ENCODE measurements around the gene LSS.

Gene LSS

GRCh38 chr21:46212721-46213484 is 15.7 kb downstream of the LSS start:
- no peak for TF ChIP-seq CTCF (IDR thresholded peaks at IDR 0.05; ENCODE audit: low read depth, low read length)
- no peak for TF ChIP-seq MYC (IDR thresholded peaks at IDR 0.05; ENCODE audit: low read depth, low read length)
- TF ChIP-seq POLR2A (IDR thresholded peaks at IDR 0.05; ENCODE audit: extremely low read depth, insufficient read length), result no peak
- TF ChIP-seq MAX (IDR thresholded peaks at IDR 0.05; ENCODE audit: low read depth, low read length), result no peak
- H3K4me3 ChIP-seq (ENCODE audit: low read depth, low read length), result no peak overlapping the region

GRCh38 chr21:46211786-46212720 is 16.5 kb downstream of the LSS start:
- DNase-seq (ENCODE audit: low read depth), result no peak
- H3K4me3 ChIP-seq (ENCODE audit: low read depth, low read length), result no peak overlapping the region
- TF ChIP-seq MAX (IDR thresholded peaks at IDR 0.05; ENCODE audit: low read depth, low read length) (no peak), POLR2A (IDR thresholded peaks at IDR 0.05; ENCODE audit: extremely low read depth, insufficient read length) (no peak), MYC (IDR thresholded peaks at IDR 0.05; ENCODE audit: low read depth, low read length) (no peak), CTCF (IDR thresholded peaks at IDR 0.05; ENCODE audit: low read depth, low read length) (no peak)

More at GRCh38 chr21:46212721-46213484, 15.7 kb downstream of the LSS start:
- DNase-seq (ENCODE audit: low read depth), result no peak

- DNase-seq (ENCODE audit: low read depth), result no peak
- H3K4me3 ChIP-seq (ENCODE audit: low read depth, low read length), result no peak overlapping the region
- TF ChIP-seq CTCF (IDR thresholded peaks at IDR 0.05; ENCODE audit: low read depth, low read length) (no peak), MAX (IDR thresholded peaks at IDR 0.05; ENCODE audit: low read depth, low read length) (no peak)
Observed at GRCh38 chr21:46211376-46211775, 17.2 kb downstream of the LSS start.

DNA sequence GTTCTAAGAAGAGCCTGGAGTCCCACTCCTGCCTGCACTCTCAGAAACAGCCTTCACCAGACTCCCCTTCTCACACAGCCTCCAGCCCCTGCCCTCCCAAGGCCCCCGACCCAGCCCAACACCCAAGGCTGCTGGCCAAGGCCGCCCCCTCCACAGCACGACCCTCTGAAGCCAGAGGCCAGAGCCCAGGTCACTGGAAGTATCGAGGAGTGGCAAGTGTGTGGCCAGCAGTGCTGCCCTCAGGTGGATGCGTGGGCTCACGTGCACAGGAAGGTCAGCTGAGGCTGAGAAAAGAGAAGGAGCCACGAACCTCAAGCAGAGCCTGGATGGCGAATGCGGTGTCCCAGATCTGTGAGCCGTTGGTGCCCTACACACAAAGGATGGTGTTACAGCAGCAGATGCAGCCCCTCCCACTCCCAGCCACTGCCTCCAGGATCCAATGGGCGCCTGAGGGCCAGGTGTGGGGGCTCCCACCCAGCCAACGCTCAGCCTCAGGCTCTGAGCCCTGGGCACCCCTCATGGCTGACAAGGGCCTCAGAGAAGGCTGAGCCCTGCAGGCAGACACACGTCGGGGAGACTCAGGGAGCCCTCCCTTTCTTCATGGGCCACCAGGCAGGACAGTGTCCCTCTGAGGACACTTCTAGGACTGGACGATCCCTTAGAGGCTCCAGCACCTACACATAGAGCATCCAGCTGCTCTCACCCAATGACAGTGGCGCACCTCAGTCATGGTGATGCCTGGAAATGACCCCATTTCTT is 18.0 kb downstream of the LSS start:
- peak; percentile 21 for DNase-seq (ENCODE audit: low read depth)
- TF ChIP-seq POLR2A (IDR thresholded peaks at IDR 0.05; ENCODE audit: extremely low read depth, insufficient read length), result no peak
- TF ChIP-seq MYC (IDR thresholded peaks at IDR 0.05; ENCODE audit: low read depth, low read length), result no peak
- peak; percentile 10 for TF ChIP-seq CTCF (IDR thresholded peaks at IDR 0.05; ENCODE audit: low read depth, low read length)
- TF ChIP-seq MAX (IDR thresholded peaks at IDR 0.05; ENCODE audit: low read depth, low read length), result no peak
- H3K4me3 ChIP-seq (ENCODE audit: low read depth, low read length), result no peak overlapping the region

Data from NB4 (cell line).